HuH-7.5 (cell line): ENCODE results near the gene VCL.
"Not testable (repeated sequence)": the region's sequence is repeated elsewhere in the genome, so short reads cannot be mapped to it uniquely, and the experiment has no call there.

Experiments used
- DNase-seq: peaks from one replicate; pipeline ENCODE4 v3.0.0; 2011; ENCODE audit warnings: low spot score

Gene VCL

GRCh38 chr10:74040200-74041126 lies 42.5 kb downstream of the VCL start:
- DNase-seq: no peak

GRCh38 chr10:74044419-74044818 lies 46.5 kb downstream of the VCL start:
- DNase-seq: no peak

GRCh38 chr10:74047304-74047703 lies 49.4 kb downstream of the VCL start:
- no peak for DNase-seq

- no peak for DNase-seq
Observed at GRCh38 chr10:74047871-74048270, 50.0 kb downstream of the VCL start.

GRCh38 chr10:74048433-74048832 lies 50.5 kb downstream of the VCL start:
- no peak for DNase-seq

GRCh38 chr10:74049955-74050354 lies 52.0 kb downstream of the VCL start:
- DNase-seq: no peak

GRCh38 chr10:74050653-74051052 lies 52.7 kb downstream of the VCL start:
- DNase-seq: no peak

GRCh38 chr10:74051736-74052342 lies 53.9 kb downstream of the VCL start:
- no peak for DNase-seq

GRCh38 chr10:74052994-74053393 lies 55.1 kb downstream of the VCL start:
- no peak for DNase-seq

GRCh38 chr10:74055383-74056049 lies 57.6 kb downstream of the VCL start:
- no peak for DNase-seq

- no peak for DNase-seq
Observed at GRCh38 chr10:74056050-74056818, 58.3 kb downstream of the VCL start.

GRCh38 chr10:74058071-74058470 lies 60.2 kb downstream of the VCL start:
- DNase-seq: no peak

GRCh38 chr10:74058658-74059057 lies 60.7 kb downstream of the VCL start:
- no peak for DNase-seq

GRCh38 chr10:74061104-74061503 lies 63.2 kb downstream of the VCL start:
- DNase-seq: no peak

- not testable (repeated sequence) for DNase-seq
Observed at GRCh38 chr10:74061978-74062377, 64.1 kb downstream of the VCL start.

GRCh38 chr10:74063256-74063655 lies 65.3 kb downstream of the VCL start:
- no peak for DNase-seq

- no peak for DNase-seq
Observed at GRCh38 chr10:74067373-74068352, 69.7 kb downstream of the VCL start.

- DNase-seq: no peak
Observed at GRCh38 chr10:74071157-74071556, 73.2 kb downstream of the VCL start.

GRCh38 chr10:74072503-74072902 lies 74.6 kb downstream of the VCL start:
- DNase-seq: no peak

- DNase-seq: no peak
Observed at GRCh38 chr10:74075906-74076305, 78.0 kb downstream of the VCL start.

GRCh38 chr10:74076961-74077360 lies 79.0 kb downstream of the VCL start:
- DNase-seq: no peak
